ENCODE data around the gene ADCY10.
"Not testable (repeated sequence)": the region's sequence is repeated elsewhere in the genome, so short reads cannot be mapped to it uniquely, and the experiment has no call there.

ADCY10 gene

DNA sequence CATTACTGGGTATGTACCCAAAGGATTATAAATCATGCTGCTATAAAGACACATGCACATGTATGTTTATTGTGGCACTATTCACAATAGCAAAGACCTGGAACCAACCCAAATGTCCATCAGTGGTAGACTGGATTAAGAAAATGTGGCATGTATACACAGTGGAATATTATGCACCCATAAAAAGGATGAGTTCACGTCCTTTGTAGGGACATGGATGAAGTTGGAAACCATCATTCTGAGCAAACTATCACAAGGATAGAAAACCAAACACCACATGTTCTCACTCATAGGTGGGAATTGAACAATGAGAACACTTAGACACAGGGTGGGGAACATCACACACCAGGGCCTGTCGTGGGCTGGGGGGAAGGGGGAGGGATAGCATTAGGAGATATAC, 26.7 kb downstream of the ADCY10 start:
- not testable (repeated sequence) for DNase-seq (ENCODE audit: low read depth)

DNA sequence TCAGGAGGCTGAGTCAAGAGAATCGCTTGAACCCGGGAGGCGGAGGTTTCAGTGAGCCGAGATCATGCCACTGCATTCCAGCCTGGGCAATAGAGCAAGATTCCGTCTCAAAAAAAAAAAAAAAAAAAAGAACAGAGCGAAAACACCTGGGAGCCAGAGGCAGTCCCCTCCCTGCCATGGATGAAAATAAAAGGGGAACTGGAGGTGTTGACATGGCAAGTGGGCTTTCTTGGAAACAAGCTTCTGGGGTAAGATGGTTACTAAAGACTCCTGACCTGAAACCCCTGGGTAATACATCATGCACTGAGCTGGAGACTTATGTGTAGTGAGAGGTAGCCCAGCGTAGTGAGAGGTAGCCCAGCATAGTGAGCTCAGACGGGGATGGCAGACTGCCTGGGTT, 31.6 kb downstream of the ADCY10 start:
- no peak for DNase-seq (ENCODE audit: low read depth)

DNA sequence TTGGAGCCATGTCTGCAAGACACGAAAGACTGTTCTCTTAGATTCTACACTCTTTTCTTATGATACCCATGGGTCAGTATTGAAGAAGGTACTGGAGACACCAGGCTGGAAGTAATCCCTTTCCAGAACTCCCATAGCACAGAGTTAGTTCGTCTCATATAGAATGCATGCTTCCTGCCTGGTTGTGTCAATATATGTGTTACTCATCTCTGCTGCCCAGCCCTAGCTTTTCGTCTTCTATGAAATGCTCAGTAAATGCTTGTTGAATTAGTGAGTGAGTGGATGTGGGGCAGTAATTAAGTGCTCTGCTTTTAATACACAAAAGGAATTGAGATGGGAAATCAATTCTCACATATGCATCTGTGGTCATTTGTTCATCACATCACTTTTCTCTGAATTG, 32.1 kb downstream of the ADCY10 start:
- no peak for DNase-seq (ENCODE audit: low read depth)

DNA sequence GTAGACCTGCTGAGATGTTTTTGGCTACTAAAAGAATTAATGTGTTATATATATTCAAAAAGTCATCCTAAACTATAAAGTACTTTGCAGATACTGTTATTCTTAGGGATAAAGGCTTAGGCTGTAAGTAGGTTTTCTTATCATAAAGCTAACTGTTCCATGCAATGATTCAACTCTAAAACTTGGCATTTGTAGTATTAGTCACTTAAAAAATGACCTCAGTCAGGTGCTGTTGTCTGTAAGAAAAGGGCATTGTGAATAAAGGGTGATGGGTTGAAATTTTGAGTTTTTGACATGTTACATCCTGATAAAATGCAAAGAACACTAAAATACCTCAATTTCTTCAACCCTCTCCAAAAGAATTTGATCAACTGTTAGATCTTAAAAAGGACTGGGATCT, 32.9 kb downstream of the ADCY10 start:
- no peak for DNase-seq (ENCODE audit: low read depth)

DNA sequence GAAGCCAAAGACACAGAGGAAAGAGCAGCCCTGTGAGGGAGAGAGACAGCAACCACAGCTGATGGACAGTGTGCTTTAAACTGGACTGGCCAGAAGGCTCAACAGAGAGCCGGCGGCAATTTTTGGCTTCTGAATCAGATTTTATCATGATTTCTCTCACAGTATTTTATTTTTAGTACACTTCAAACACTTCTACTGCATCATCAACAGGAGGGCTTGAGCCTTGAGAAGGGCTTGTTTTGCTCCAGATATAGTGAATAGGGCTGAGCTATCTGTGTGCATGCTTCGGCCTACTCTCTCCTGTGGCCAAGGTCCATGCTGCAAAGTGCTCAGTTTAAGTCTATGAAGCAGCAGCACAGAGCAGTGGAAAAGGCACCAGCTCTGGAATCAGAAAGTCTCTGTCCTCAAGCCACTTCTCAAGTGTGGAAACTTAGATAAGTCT, 33.3 kb downstream of the ADCY10 start:
- no peak for DNase-seq (ENCODE audit: low read depth)

DNA sequence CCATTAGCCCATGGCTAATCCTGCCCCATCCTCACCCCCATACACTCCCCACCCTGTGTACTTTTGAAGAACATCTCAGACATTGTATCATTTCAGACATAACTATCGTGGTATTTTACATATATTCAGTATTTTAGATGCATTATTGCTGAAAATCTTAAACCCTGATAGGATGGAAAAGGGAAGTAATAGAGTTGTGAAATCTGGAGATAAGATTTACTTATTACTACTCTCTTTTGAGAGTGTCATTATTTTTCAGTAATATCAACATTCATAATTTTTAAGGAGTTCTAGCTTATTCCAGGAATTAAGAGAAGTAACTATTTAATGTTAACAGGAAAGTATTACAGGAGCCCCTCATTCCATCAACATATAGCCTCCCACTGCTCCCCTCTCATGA, 34.4 kb downstream of the ADCY10 start:
- no peak for DNase-seq (ENCODE audit: low read depth)

- DNase-seq (ENCODE audit: low read depth) = no peak
These were observed 35.4 kb downstream of the ADCY10 start for GRCh38 chr1:167878372-167879160.

GRCh38 chr1:167876597-167877175, 37.2 kb downstream of the ADCY10 start:
- DNase-seq (ENCODE audit: low read depth) = no peak

DNA sequence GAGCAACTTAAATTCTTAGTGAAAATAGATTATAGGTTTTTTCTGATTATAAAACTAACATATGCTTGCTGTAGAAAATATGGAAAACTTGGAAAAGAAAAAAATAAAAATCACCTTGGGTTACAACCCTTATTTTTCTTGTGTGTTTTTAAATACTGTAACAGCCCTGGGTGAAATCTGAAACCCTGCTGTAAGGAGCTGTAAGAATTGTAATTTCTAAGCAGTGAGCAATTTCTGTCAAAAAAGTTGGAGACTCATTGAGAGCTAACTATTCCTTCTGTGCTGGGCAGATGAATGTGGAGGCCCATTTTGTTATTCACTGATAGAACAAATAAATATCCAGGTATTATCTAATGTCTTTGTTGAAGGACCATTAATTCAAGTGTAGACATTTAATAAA, 42.6 kb downstream of the ADCY10 start:
- DNase-seq (ENCODE audit: low read depth) = no peak

GRCh38 chr1:167869157-167870001, 44.6 kb downstream of the ADCY10 start:
- DNase-seq (ENCODE audit: low read depth) = not testable (repeated sequence)

GRCh38 chr1:167866739-167867414, 47.1 kb downstream of the ADCY10 start:
- DNase-seq (ENCODE audit: low read depth) = not testable (repeated sequence)

GRCh38 chr1:167866326-167866725, 47.6 kb downstream of the ADCY10 start:
- DNase-seq (ENCODE audit: low read depth) = not testable (repeated sequence)

DNA sequence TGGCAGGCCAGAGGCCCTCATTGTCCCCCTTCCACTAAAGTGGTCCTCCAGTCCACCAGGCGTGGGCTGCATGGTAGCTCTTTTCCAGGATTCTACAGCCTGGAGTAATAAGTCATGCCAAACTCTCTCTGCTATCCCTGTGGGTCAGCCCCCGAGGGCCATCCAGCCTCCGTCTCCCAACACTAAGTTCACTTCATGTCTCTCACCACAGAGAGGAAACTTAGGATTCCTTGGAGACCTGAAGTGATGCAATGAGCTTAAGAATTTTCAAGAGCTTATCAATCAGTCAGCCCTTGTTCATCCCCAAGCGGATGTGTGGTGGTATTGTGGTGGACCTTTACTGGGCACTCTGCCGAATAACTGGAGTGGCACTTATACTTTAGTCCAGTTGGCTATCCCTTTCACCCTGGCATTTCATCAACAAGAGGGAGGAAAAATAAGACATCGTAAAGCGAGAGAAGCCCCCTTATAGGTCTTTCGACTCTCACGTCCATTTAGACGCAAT, 48.1 kb downstream of the ADCY10 start:
- not testable (repeated sequence) for DNase-seq (ENCODE audit: low read depth)

DNA sequence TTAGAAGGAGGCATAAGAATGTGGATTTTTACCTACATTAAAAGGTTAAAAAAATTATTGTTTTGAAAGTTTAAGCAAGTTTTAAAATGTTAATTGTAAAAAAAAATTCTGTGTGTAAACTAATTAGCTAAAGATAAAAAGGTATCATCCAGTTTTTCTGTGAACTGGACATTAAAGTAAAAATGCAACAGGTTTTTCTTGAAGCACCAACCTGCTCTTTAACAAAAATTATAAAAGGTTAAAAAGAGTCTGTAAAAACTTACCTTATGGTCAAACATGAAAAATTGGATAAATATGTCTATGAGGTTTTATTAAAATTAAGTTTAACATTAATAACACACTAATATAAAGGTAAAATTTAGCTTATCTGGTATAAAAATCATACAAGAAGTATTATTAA, 48.7 kb downstream of the ADCY10 start:
- not testable (repeated sequence) for DNase-seq (ENCODE audit: low read depth)

DNA sequence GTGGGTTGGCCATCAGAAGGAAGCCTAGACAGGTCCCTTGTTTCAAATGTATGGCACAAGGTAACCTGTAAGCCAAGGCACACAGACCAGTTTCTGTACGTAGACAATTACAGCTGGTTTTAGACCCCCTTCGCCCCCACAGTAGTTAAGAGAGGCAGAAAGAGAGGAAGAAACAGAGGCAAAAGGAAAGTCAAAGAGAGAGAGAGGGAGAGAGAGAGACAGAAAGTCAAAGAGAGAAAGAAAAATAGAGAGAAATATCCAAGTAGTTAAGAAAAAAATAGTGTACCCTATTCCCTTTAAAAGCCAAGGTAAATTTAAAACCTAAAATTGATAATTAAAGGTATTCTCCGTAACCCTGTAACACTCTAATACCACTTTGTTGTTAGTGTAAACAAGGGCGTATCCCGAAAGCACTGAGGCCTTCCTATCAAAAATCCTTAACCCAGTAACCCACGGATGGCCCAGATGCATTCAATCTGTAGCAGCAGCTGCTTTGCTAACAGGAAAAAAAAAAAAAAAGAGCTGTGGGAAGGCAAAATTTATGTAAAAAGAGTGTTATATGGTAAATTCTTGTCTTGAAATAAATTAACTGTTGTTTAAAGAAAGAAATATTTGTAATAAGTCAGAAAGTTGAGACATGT, 49.4 kb downstream of the ADCY10 start:
- DNase-seq (ENCODE audit: low read depth) = no peak

DNA sequence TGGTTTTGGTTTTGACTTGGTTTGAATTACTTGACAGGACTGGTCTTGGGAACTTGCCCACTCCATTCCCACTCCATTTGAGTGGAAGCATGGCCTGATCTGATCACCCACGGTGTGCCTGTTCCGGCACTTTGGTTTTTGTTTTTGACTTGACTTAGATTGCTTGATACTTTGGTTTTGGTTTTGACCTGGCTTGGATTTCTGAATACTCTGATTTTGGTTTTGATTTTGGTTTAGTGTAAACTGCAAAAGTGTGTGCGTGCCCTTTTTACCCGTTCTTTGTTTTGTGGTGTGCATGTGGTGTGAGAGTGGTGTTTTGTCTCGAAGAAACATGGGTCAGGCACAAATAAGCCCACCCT, 50.0 kb downstream of the ADCY10 start:
- no peak for DNase-seq (ENCODE audit: low read depth)

DNA sequence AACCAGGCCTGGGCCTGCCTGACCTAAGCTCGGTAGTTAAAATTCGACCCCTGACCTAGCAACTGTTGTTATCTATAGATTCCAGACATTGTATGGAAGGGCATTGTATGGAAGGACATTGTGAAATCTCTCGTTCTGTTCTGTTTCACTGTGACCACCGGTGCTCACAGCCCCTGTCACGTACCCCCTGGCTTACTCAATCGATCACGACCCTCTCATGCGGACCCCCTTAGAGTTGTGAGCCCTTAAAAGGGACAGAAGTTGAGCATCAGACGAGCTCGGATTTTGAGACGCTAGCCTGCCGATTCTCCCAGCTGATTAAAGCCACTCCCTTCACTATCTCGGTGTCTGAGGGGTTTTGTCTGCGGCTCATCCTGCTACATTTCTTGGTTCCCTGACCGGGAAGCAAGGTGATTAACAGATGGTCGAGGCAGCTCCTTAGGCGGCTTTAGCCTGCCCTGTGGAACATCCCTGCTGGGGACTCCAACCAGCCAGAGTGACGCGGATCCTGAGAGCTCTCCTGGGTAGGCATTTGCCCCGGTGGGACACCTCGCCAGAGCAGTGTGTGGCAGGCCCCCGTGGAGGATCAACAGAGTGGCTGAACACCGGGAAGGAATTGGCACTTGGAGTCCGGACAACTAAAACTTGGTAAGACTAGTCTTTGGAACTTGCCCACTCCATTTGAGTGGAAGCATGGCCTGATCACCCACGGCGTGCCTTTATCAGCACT, 50.6 kb downstream of the ADCY10 start:
- DNase-seq (ENCODE audit: low read depth) = not testable (repeated sequence)

- DNase-seq (ENCODE audit: low read depth) = no peak
These were observed 51.4 kb downstream of the ADCY10 start for GRCh38 chr1:167862432-167863076.

DNA sequence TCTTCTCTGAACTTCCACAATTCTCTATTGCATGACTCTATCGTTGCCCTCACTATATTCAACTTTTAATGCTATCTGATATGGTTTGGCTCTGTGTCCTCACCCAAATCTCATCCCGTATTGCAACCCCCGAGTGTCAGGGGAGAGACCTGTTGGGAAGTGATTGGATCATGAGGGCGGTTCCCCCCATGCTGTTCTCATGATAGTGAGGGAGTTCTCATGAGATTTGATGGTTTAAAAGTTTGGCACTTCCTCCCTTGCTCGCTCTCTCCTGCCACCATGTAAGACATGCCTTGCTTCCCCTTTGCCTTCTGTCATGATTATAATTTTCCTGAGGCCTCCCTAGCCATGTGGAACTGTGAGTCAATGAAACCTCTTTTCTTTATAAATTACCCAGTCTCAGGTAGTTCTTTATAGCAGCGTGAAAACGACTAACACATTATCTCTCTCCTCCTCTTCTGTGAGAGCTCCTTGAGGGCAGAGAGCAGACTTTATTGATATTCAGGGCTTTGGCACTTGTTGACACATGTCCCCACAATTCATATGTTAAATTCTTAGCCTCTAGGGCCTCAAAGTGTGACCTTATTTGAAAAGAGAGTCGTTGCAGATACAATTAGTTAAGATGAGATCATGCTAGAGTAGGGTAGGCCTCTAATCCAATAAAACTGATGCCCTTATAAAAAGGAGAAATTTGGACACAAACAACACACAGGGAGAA, 52.1 kb downstream of the ADCY10 start:
- DNase-seq (ENCODE audit: low read depth) = no peak
